Measurements from ENCODE around the gene LTBP1.

Gene LTBP1

GRCh38 chr2:32931945-32932709, 14.6 kb upstream of the LTBP1 start:
- DNase-seq, result no peak

- DNase-seq, result no peak
Measured at GRCh38 chr2:32932825-32933755, 13.7 kb upstream of the LTBP1 start.

GRCh38 chr2:32933756-32934095, 13.0 kb upstream of the LTBP1 start:
- no peak for DNase-seq

- peak; percentile 15 for DNase-seq
Measured at GRCh38 chr2:32937602-32938448, 8.9 kb upstream of the LTBP1 start.

GRCh38 chr2:32938934-32939333, 7.8 kb upstream of the LTBP1 start:
- DNase-seq, result no peak

- no peak for DNase-seq
Measured at GRCh38 chr2:32940316-32940997, 6.3 kb upstream of the LTBP1 start.

- no peak for DNase-seq
Measured at GRCh38 chr2:32941944-32942690, 4.6 kb upstream of the LTBP1 start.

GRCh38 chr2:32942793-32943485, 3.8 kb upstream of the LTBP1 start:
- no peak for DNase-seq

GRCh38 chr2:32945286-32945685, 1.5 kb upstream of the LTBP1 start:
- no peak for DNase-seq

- no peak for DNase-seq
Measured at GRCh38 chr2:32947076-32947483, 327 bp downstream of the LTBP1 start.

- no peak for DNase-seq
Measured at GRCh38 chr2:32947484-32948143, 861 bp downstream of the LTBP1 start.

GRCh38 chr2:32948266-32948665, 1.5 kb downstream of the LTBP1 start:
- DNase-seq, result no peak

GRCh38 chr2:32949260-32949659, 2.5 kb downstream of the LTBP1 start:
- peak; percentile 14 for DNase-seq

- DNase-seq, result no peak
Measured at GRCh38 chr2:32951672-32952071, 4.9 kb downstream of the LTBP1 start.

GRCh38 chr2:32952761-32953476, 6.2 kb downstream of the LTBP1 start:
- DNase-seq, result no peak

- no peak for DNase-seq
Measured at GRCh38 chr2:32954206-32954605, 7.5 kb downstream of the LTBP1 start.

- DNase-seq, result no peak
Measured at GRCh38 chr2:32958821-32959220, 12.1 kb downstream of the LTBP1 start.

- no peak for DNase-seq
Measured at GRCh38 chr2:32960238-32960637, 13.5 kb downstream of the LTBP1 start.

GRCh38 chr2:32960647-32961403, 14.1 kb downstream of the LTBP1 start:
- DNase-seq, result no peak
